Peyer's patch (tissue), 4 donors: Measurements from ENCODE around the gene PTPN13. TPM values are rescaled to one million over a fixed set of nuclear protein-coding genes. Genes with fewer than 3 reads are reported as not detected.
"Not testable (repeated sequence)": the region's sequence is repeated elsewhere in the genome, so short reads cannot be mapped to it uniquely, and the experiment has no call there.

Experiments
- DNase-seq, 3 donors: peaks; one replicate each; pipeline ENCODE4 v3.0.0-alpha.2; 2017 to 2019
- H3K27ac ChIP-seq, 4 donors: fragments of 200-600 bp; sonication (generic); one replicate each; pipeline ENCODE4 v1.5.1; 2016 to 2019
- H3K27me3 ChIP-seq, 2 donors: fragments of 200-600 bp; sonication (generic); one replicate each; pipeline ENCODE4 v1.5.1; 2019
- H3K36me3 ChIP-seq, 3 donors: fragments of 200-600 bp; sonication (generic); one replicate each; pipeline ENCODE4 v1.5.1; 2016 to 2019
- H3K4me1 ChIP-seq, 4 donors: fragments of 200-600 bp; sonication (generic); one replicate each; pipeline ENCODE4 v1.5.1; 2016 to 2019
- H3K4me3 ChIP-seq, 4 donors: fragments of 200-600 bp; sonication (generic); 1 replicate in 3 of 4; 2 replicates in 1 of 4; pipeline ENCODE4 v1.5.1; 2016 to 2019; ENCODE audit warnings: mild to moderate bottlenecking in 1 of 4
- H3K9me3 ChIP-seq, 4 donors: fragments of 200-600 bp; sonication (generic); one replicate each; pipeline ENCODE4 v1.5.1; 2016 to 2019; ENCODE audit warnings: mild to moderate bottlenecking in 1 of 4
- POLR2A ChIP-seq, 2 donors: fragments of 450-650 bp; IDR thresholded peaks; one replicate each; pipeline ENCODE4 v1.5.1; 2017; ENCODE audit warnings: antibody characterized with exemption in 2 of 2, mild to moderate bottlenecking in 2 of 2, moderate library complexity in 2 of 2
- total RNA-seq, 4 donors: library from RNA; depleted of rRNA; stranded (reverse); fragments of >200 nt; gene quantifications; one replicate each; pipeline ENCODE4 v1.1.0, GENCODE V29; 2016
- TF ChIP-seq, protein P1 (sequence below), 6 experiments: fragments of 450-650 bp in 4 of 6; fragments of 200-600 bp in 2 of 6; sonication (generic) in 1 of 6; IDR thresholded peaks; one replicate each; pipeline ENCODE4 v1.5.1; 2017 to 2019; ENCODE audit warnings: antibody characterized with exemption in 6 of 6, mild to moderate bottlenecking in 3 of 6, moderate library complexity in 1 of 6

The PTPN13 gene
- total RNA-seq, 4 donors from 2014 or later, result 2.9 to 14.9 (median 8.3) TPM

- H3K9me3 ChIP-seq, result no peaks in the 10 kb centered on the region
These were observed 110.5 kb downstream of the PTPN13 start for GRCh38 chr4:86704601-86705000.

DNA sequence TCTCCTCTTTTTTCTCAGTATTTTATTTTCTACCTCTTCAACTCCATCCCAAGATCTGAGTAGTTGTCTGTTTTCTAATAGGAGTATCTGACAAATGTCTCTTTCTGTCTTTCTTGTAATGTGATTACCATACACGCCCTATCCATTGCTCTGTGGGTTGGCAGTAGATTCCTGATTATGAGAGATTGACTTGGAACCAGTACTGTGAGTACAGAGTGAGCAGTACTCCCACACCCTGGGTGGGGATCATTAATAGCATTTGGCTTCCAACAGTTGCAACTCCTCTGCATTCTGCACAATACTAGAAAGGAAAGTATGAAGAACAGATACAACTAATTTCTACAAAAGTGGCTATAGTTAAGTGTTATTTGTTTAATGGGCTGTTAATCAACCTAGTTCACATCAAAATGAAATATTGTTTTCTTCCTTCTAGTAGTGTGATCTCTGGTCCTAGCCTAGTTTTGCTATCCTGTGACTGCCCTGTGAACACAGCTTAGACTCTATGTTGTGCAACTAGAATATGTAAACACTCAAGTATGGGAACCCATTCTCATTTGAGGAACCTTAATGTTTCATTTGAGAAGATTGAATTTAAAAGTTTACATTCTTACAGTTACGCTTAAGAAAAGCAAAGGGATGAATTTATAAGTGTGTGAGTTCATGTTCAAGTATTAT, 112.9 kb downstream of the PTPN13 start:
- TF ChIP-seq POLR2A (IDR thresholded peaks at IDR 0.05), result no peak
- TF ChIP-seq, protein P1, sequence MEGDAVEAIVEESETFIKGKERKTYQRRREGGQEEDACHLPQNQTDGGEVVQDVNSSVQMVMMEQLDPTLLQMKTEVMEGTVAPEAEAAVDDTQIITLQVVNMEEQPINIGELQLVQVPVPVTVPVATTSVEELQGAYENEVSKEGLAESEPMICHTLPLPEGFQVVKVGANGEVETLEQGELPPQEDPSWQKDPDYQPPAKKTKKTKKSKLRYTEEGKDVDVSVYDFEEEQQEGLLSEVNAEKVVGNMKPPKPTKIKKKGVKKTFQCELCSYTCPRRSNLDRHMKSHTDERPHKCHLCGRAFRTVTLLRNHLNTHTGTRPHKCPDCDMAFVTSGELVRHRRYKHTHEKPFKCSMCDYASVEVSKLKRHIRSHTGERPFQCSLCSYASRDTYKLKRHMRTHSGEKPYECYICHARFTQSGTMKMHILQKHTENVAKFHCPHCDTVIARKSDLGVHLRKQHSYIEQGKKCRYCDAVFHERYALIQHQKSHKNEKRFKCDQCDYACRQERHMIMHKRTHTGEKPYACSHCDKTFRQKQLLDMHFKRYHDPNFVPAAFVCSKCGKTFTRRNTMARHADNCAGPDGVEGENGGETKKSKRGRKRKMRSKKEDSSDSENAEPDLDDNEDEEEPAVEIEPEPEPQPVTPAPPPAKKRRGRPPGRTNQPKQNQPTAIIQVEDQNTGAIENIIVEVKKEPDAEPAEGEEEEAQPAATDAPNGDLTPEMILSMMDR (IDR thresholded peaks at IDR 0.05), result no peak
- no peaks in the 10 kb centered on the region for H3K4me1 ChIP-seq
- H3K27ac ChIP-seq, result no peak overlapping the region
- no peak for DNase-seq
- H3K4me3 ChIP-seq, result no peak overlapping the region
- no peaks in the 10 kb centered on the region for H3K27me3 ChIP-seq
- no peaks in the 10 kb centered on the region for H3K36me3 ChIP-seq
- H3K9me3 ChIP-seq, result no peaks in the 10 kb centered on the region

More at GRCh38 chr4:86704601-86705000, 110.5 kb downstream of the PTPN13 start:
- no peak for TF ChIP-seq POLR2A (IDR thresholded peaks at IDR 0.05)
- TF ChIP-seq, protein P1 (IDR thresholded peaks at IDR 0.05), result no peak
- Histone ChIP-seq H3K27ac (no peak overlapping the region), H3K27me3 (no peaks in the 10 kb centered on the region), H3K4me1 (no peaks in the 10 kb centered on the region), H3K4me3 (no peak overlapping the region), H3K36me3 (no peaks in the 10 kb centered on the region)
- no peak for DNase-seq

DNA sequence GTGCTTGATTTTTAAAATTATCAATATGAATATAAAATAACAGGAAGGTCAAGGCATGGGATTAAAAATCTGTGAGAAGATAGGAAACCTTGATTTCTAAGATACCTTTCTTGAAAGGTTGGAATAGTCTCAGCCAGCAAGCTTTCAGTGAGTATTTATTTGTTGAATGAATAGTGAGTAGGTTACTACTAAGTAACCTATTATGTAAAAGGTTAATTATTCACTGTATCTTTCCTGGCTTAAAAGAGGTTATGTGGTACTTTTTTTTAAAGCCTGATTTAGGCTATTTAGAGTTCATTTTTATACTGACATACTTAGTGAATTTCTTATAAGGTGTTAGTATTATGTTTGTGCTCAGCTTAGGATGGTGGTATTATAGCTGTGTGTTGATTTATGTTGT, 123.5 kb downstream of the PTPN13 start:
- TF ChIP-seq, protein P1 (IDR thresholded peaks at IDR 0.05), result no peak
- TF ChIP-seq POLR2A (IDR thresholded peaks at IDR 0.05), result no peak
- DNase-seq, result no peak
- H3K27me3 ChIP-seq, result no peaks in the 10 kb centered on the region
- no peak overlapping the region for H3K27ac ChIP-seq
- no peaks in the 10 kb centered on the region for H3K9me3 ChIP-seq
- no peaks in the 10 kb centered on the region for H3K4me1 ChIP-seq
- H3K36me3 ChIP-seq, result no peaks in the 10 kb centered on the region
- H3K4me3 ChIP-seq, result no peak overlapping the region

DNA sequence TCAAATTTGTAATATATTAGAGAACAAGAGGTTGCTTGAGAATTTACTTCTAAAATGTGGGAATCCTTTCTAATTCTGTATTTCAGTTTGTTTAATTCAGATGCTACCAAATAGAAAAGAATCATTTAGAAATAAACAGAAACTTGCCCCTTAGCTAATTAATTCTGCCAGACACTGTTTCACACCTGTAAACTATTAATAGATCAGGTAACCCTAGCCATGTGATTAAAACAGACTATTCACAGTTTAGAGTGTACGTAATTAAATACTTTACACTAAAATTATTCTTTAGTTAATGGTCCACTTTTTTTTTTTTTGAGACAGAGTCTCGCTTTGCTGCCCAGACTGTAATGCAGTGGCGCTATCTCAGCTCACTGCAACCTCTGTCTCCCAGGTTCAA, 124.0 kb downstream of the PTPN13 start:
- H3K36me3 ChIP-seq, result no peaks in the 10 kb centered on the region
- H3K27me3 ChIP-seq, result no peaks in the 10 kb centered on the region
- no peaks in the 10 kb centered on the region for H3K4me1 ChIP-seq
- H3K9me3 ChIP-seq, result no peaks in the 10 kb centered on the region
- TF ChIP-seq, protein P1 (IDR thresholded peaks at IDR 0.05), result no peak
- no peak for TF ChIP-seq POLR2A (IDR thresholded peaks at IDR 0.05)
- H3K27ac ChIP-seq, result no peak overlapping the region
- DNase-seq, result no peak
- no peak overlapping the region for H3K4me3 ChIP-seq

- not testable (repeated sequence) for H3K4me3 ChIP-seq, H3K36me3 ChIP-seq, H3K4me1 ChIP-seq, H3K27me3 ChIP-seq, H3K27ac ChIP-seq, DNase-seq, H3K9me3 ChIP-seq
These were observed 125.0 kb downstream of the PTPN13 start for GRCh38 chr4:86719149-86719548.

DNA sequence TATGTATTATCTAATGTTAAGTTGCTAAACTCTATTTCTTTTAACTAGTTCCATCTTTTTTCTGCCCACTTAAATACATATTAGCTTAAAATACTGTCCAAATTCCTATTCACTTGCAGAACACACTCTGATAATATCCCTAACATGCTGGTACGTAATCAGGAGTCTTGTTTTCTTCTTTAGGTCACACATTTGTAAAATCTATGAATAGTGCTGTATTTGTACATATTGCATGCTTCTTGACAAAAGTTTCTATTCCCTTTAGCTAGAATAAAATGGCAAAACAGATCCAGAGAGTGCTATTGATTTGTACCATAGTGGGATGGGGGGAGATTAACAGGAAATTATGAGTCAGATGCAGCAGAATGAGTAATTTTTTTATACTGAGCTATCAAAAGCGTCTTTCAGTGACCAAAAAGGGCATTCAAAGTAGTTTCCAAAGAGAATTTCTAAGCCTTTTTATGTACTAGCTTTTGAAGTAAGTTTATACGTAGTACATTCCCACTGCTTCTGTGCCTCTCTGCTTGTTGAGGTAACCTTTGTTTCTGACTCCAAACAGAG, 126.5 kb downstream of the PTPN13 start:
- H3K36me3 ChIP-seq, result no peaks in the 10 kb centered on the region
- DNase-seq, result no peak
- no peak overlapping the region for H3K27ac ChIP-seq
- TF ChIP-seq, protein P1 (IDR thresholded peaks at IDR 0.05), result no peak
- no peak for TF ChIP-seq POLR2A (IDR thresholded peaks at IDR 0.05)
- H3K27me3 ChIP-seq, result no peaks in the 10 kb centered on the region
- no peak overlapping the region for H3K4me3 ChIP-seq
- H3K4me1 ChIP-seq, result no peaks in the 10 kb centered on the region
- H3K9me3 ChIP-seq, result no peaks in the 10 kb centered on the region
